GM21526 (cell line): ENCODE measurements around the gene MACROH2A2.
A peak's percentile ranks its signal among the peaks of the same experiment; 100 is the strongest.
"Not testable (repeated sequence)": the region's sequence is repeated elsewhere in the genome, so short reads cannot be mapped to it uniquely, and the experiment has no call there.

Source experiments
- ATAC-seq: cut with Tn5 transposase; IDR thresholded peaks from one replicate; pipeline ENCODE4 v1.9.1; 2021; ENCODE audit warnings: moderate library complexity; ENCODE audit not compliant: unreplicated experiment, low FRiP score

MACROH2A2 gene

GRCh38 chr10:70146489-70147258 lies 94.0 kb downstream of the MACROH2A2 start, which contains the start of gene TYSND1:
Gene TYSND1, minus strand, starts transcription at chr10:70146700. Its CDS starts 114 bp downstream, at chr10:70146586.
- peak; percentile 91 for ATAC-seq

GRCh38 chr10:70147259-70147625 lies 94.6 kb downstream of the MACROH2A2 start:
- ATAC-seq, result no peak

- ATAC-seq, result no peak
Observed at GRCh38 chr10:70148516-70148915, 95.9 kb downstream of the MACROH2A2 start.

- no peak for ATAC-seq
Observed at GRCh38 chr10:70155255-70155838, 102.7 kb downstream of the MACROH2A2 start.

- no peak for ATAC-seq
Observed at GRCh38 chr10:70158113-70158512, 105.5 kb downstream of the MACROH2A2 start.

- ATAC-seq, result not testable (repeated sequence)
Observed at GRCh38 chr10:70159366-70159765, 106.7 kb downstream of the MACROH2A2 start.

- ATAC-seq, result no peak
Observed at GRCh38 chr10:70160798-70161197, 108.2 kb downstream of the MACROH2A2 start.
